Stimulated activated CD8-positive, alpha-beta memory T cell treated with anti-CD3 and anti-CD28 coated beads, Interleukin-4, amount 100 ng/mL, for 4 hours (primary cell): Measurements from ENCODE around the gene RAB5IF.

Source experiments
- DNase-seq, 2 donors: peaks; one replicate each; pipeline ENCODE4 v3.0.0-alpha.2; 2020; ENCODE audit warnings: low read depth in 2 of 2, low spot score in 1 of 2

Gene RAB5IF

GRCh38 chr20:36658300-36658699, 52.7 kb downstream of the RAB5IF start:
- no peak for DNase-seq
